ENCODE measurements around the gene SYNM. TPM values are rescaled to one million over a fixed set of nuclear protein-coding genes. Genes with fewer than 3 reads are reported as not detected.

Gene SYNM
- total and polyA plus RNA-seq, 2 experiments from 2014 or later = 0.74 to 3.5 TPM

DNA sequence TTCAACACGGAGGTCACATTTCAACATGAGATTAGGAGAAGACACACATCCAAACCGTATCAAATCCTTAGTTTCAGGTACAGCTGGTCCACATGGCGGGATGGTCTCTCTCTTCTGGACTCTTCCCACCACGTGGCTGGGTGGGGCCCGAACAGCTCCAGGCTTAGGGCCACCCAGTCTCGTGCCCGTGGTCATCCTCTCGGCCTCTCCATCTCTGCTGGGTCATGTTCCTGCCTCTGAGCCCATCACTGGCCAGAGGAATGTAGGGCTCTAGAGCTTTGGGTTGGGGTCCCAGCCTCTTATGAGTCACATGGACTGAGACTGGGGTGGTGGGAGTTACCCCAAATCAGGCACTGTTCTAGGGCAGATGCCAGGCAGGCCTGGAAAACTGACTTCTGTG, 12.2 kb downstream of the SYNM start:
- H3K9me3 Mint-ChIP-seq = no peaks in the 10 kb centered on the region; the same call in 2 of the 3 replicates
- Histone ChIP-seq H3K79me2 (replicated peaks; ENCODE audit: insufficient read depth) (no peaks in the 10 kb centered on the region), H3K27ac (ENCODE audit: low read depth) (no peak overlapping the region), H3K4me2 (no peak overlapping the region), H3F3A (replicated peaks; ENCODE audit: low read depth) (no peaks in the 10 kb centered on the region), H3K9me2 (ENCODE audit: insufficient read depth) (no peaks in the 10 kb centered on the region), H3K36me3 (ENCODE audit: insufficient read depth) (no peaks in the 10 kb centered on the region), H3K4me1 (ENCODE audit: insufficient read depth) (no peaks in the 10 kb centered on the region), H2AFZ (no peak overlapping the region), H3K4me3 (no peak overlapping the region), H3K27me3 (ENCODE audit: insufficient read depth) (no peaks in the 10 kb centered on the region), H4K20me1 (replicated peaks; ENCODE audit: insufficient read depth) (no peaks in the 10 kb centered on the region)
- H3K36me3 Mint-ChIP-seq (ENCODE audit: low read depth) = peaks cover 2% of the 10 kb centered on the region; the same call in 1 of the 3 replicates
- peaks cover 2% of the 10 kb centered on the region for H3K27me3 Mint-ChIP-seq (ENCODE audit: insufficient read depth, low read depth, poor library complexity)
- TF ChIP-seq NANOG (IDR thresholded peaks at IDR 0.05; ENCODE audit: borderline replicate concordance) (no peak), CREB1 (CRISPR knock-in tag; IDR thresholded peaks at IDR 0.05; ENCODE audit: low read depth) (no peak), POLR2AphosphoS5 (IDR thresholded peaks at IDR 0.05; ENCODE audit: low read depth) (no peak), STAT1 (IDR thresholded peaks at IDR 0.05; ENCODE audit: unreplicated experiment) (no peak)
- H3K4me3 Mint-ChIP-seq = no peak overlapping the region
- no peak overlapping the region for H3K27ac Mint-ChIP-seq
- no peak for DNase-seq (ENCODE audit: low spot score)
- ATAC-seq = no peak
- peaks cover 12% of the 10 kb centered on the region for H3K4me1 Mint-ChIP-seq

DNA sequence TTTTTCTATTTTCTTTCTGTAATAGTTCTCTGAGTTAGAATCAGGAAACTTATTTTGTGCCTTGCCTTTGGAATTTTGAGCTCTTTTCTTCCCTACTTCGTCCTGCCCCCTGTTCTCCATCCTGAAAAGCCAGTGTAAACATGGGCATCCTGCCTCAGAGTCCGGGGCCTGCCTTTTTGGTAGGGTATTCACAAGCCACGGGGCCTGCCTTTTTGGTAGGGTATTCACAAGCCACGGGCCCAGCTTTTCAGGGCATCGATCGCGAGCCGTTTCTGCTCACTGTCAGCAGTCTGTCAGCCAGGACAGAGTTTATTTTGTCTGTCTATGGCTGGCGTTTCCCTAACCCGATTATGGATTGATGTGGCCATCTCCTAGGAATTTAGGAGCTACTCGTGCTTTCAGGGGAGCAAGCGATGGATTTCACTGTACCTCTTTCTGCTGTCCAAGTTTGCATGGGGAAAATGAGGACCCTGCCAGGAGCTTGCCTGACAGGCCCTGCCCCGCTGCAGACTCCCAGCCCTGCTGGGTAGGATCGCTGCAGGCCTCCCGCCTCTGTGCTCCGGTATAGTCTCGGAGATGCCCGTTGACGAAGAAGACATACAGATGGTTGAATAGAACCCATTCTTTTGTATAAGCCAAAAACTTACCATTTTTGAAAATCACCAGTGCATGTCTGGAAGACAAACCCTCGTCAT, 12.8 kb downstream of the SYNM start:
- Histone ChIP-seq H3F3A (replicated peaks; ENCODE audit: low read depth) (no peaks in the 10 kb centered on the region), H4K20me1 (replicated peaks; ENCODE audit: insufficient read depth) (no peaks in the 10 kb centered on the region), H3K4me3 (no peak overlapping the region), H3K4me2 (no peak overlapping the region), H3K4me1 (ENCODE audit: insufficient read depth) (no peaks in the 10 kb centered on the region), H3K36me3 (ENCODE audit: insufficient read depth) (no peaks in the 10 kb centered on the region), H3K9me2 (ENCODE audit: insufficient read depth) (no peaks in the 10 kb centered on the region), H3K27ac (ENCODE audit: low read depth) (no peak overlapping the region), H3K79me2 (replicated peaks; ENCODE audit: insufficient read depth) (no peaks in the 10 kb centered on the region), H3K27me3 (ENCODE audit: insufficient read depth) (no peaks in the 10 kb centered on the region), H2AFZ (no peak overlapping the region)
- Mint-ChIP-seq H3K27ac (no peak overlapping the region), H3K36me3 (ENCODE audit: low read depth) (peaks cover 2% of the 10 kb centered on the region; the same call in 1 of the 3 replicates), H3K27me3 (ENCODE audit: insufficient read depth, low read depth, poor library complexity) (peaks cover 2% of the 10 kb centered on the region), H3K9me3 (no peaks in the 10 kb centered on the region; the same call in 2 of the 3 replicates), H3K4me1 (peaks cover 12% of the 10 kb centered on the region), H3K4me3 (no peak overlapping the region)
- no peak for DNase-seq (ENCODE audit: low spot score)
- ATAC-seq = no peak
- TF ChIP-seq, protein P1, sequence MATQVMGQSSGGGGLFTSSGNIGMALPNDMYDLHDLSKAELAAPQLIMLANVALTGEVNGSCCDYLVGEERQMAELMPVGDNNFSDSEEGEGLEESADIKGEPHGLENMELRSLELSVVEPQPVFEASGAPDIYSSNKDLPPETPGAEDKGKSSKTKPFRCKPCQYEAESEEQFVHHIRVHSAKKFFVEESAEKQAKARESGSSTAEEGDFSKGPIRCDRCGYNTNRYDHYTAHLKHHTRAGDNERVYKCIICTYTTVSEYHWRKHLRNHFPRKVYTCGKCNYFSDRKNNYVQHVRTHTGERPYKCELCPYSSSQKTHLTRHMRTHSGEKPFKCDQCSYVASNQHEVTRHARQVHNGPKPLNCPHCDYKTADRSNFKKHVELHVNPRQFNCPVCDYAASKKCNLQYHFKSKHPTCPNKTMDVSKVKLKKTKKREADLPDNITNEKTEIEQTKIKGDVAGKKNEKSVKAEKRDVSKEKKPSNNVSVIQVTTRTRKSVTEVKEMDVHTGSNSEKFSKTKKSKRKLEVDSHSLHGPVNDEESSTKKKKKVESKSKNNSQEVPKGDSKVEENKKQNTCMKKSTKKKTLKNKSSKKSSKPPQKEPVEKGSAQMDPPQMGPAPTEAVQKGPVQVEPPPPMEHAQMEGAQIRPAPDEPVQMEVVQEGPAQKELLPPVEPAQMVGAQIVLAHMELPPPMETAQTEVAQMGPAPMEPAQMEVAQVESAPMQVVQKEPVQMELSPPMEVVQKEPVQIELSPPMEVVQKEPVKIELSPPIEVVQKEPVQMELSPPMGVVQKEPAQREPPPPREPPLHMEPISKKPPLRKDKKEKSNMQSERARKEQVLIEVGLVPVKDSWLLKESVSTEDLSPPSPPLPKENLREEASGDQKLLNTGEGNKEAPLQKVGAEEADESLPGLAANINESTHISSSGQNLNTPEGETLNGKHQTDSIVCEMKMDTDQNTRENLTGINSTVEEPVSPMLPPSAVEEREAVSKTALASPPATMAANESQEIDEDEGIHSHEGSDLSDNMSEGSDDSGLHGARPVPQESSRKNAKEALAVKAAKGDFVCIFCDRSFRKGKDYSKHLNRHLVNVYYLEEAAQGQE (IDR thresholded peaks at IDR 0.05; ENCODE audit: unreplicated experiment) = no peak
- no peak for TF ChIP-seq STAT1 (IDR thresholded peaks at IDR 0.05; ENCODE audit: unreplicated experiment)
- no peak for TF ChIP-seq JUNB (IDR thresholded peaks at IDR 0.05; ENCODE audit: unreplicated experiment)
- TF ChIP-seq, protein P2, sequence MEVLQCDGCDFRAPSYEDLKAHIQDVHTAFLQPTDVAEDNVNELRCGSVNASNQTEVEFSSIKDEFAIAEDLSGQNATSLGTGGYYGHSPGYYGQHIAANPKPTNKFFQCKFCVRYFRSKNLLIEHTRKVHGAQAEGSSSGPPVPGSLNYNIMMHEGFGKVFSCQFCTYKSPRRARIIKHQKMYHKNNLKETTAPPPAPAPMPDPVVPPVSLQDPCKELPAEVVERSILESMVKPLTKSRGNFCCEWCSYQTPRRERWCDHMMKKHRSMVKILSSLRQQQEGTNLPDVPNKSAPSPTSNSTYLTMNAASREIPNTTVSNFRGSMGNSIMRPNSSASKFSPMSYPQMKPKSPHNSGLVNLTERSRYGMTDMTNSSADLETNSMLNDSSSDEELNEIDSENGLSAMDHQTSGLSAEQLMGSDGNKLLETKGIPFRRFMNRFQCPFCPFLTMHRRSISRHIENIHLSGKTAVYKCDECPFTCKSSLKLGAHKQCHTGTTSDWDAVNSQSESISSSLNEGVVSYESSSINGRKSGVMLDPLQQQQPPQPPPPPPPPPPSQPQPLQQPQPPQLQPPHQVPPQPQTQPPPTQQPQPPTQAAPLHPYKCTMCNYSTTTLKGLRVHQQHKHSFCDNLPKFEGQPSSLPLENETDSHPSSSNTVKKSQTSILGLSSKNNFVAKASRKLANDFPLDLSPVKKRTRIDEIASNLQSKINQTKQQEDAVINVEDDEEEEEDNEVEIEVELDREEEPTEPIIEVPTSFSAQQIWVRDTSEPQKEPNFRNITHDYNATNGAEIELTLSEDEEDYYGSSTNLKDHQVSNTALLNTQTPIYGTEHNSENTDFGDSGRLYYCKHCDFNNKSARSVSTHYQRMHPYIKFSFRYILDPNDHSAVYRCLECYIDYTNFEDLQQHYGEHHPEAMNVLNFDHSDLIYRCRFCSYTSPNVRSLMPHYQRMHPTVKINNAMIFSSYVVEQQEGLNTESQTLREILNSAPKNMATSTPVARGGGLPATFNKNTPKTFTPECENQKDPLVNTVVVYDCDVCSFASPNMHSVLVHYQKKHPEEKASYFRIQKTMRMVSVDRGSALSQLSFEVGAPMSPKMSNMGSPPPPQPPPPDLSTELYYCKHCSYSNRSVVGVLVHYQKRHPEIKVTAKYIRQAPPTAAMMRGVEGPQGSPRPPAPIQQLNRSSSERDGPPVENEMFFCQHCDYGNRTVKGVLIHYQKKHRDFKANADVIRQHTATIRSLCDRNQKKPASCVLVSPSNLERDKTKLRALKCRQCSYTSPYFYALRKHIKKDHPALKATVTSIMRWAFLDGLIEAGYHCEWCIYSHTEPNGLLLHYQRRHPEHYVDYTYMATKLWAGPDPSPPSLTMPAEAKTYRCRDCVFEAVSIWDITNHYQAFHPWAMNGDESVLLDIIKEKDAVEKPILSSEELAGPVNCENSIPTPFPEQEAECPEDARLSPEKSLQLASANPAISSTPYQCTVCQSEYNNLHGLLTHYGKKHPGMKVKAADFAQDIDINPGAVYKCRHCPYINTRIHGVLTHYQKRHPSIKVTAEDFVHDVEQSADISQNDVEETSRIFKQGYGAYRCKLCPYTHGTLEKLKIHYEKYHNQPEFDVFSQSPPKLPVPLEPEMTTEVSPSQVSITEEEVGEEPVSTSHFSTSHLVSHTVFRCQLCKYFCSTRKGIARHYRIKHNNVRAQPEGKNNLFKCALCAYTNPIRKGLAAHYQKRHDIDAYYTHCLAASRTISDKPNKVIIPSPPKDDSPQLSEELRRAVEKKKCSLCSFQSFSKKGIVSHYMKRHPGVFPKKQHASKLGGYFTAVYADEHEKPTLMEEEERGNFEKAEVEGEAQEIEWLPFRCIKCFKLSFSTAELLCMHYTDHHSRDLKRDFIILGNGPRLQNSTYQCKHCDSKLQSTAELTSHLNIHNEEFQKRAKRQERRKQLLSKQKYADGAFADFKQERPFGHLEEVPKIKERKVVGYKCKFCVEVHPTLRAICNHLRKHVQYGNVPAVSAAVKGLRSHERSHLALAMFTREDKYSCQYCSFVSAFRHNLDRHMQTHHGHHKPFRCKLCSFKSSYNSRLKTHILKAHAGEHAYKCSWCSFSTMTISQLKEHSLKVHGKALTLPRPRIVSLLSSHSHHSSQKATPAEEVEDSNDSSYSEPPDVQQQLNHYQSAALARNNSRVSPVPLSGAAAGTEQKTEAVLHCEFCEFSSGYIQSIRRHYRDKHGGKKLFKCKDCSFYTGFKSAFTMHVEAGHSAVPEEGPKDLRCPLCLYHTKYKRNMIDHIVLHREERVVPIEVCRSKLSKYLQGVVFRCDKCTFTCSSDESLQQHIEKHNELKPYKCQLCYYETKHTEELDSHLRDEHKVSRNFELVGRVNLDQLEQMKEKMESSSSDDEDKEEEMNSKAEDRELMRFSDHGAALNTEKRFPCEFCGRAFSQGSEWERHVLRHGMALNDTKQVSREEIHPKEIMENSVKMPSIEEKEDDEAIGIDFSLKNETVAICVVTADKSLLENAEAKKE (CRISPR knock-in tag; IDR thresholded peaks at IDR 0.05) = no peak
- no peak for TF ChIP-seq EZH2phosphoT487 (IDR thresholded peaks at IDR 0.05; ENCODE audit: unreplicated experiment)
- no peak for TF ChIP-seq ZNF331 (CRISPR knock-in tag; IDR thresholded peaks at IDR 0.05; ENCODE audit: low read depth)
- no peak for TF ChIP-seq EZH2 (IDR thresholded peaks at IDR 0.05; ENCODE audit: low read depth, unreplicated experiment)
- TF ChIP-seq POLR2AphosphoS5 (IDR thresholded peaks at IDR 0.05; ENCODE audit: low read depth) = no peak
- TF ChIP-seq ZNF114 (CRISPR knock-in tag; IDR thresholded peaks at IDR 0.05) = no peak
- no peak for TF ChIP-seq NANOG (IDR thresholded peaks at IDR 0.05; ENCODE audit: borderline replicate concordance)
- TF ChIP-seq CREB1 (CRISPR knock-in tag; IDR thresholded peaks at IDR 0.05; ENCODE audit: low read depth) = no peak
